Measurements from ENCODE around the gene HDAC6. TPM values are rescaled to one million over a fixed set of nuclear protein-coding genes. Genes with fewer than 3 reads are reported as not detected.

HDAC6 gene
- total and polyA plus RNA-seq, 2 of the 13 experiments (the other 11 are each of a cell fraction or from before 2014, with no cell fraction given) = 80.4 to 93.6 TPM

GRCh38 chrX:48789366-48790220 is 12.3 kb upstream of the HDAC6 start:
- Histone ChIP-seq H3K27ac (ENCODE audit: extremely low read length, insufficient read depth, low read length) (no peak overlapping the region), H3K27me3 (ENCODE audit: control insufficient read depth in 1 of 2, insufficient read depth in 2 of 2, low read length in 2 of 2) (no peaks in the 10 kb centered on the region; a peak in 1 of 5 replicates), H2AFZ (ENCODE audit: low read length) (no peak overlapping the region), H3K36me3 (replicated peaks in 1 of 2; ENCODE audit: control insufficient read depth in 1 of 2, insufficient read depth in 2 of 2, low read length in 2 of 2) (no peaks in the 10 kb centered on the region), H3K4me3 (replicated peaks in 1 of 3; ENCODE audit: insufficient read depth in 1 of 3, low read depth in 2 of 3, low read length in 3 of 3) (no peak overlapping the region), H3K9ac (ENCODE audit: insufficient read depth, low read depth, low read length) (no peak overlapping the region), H4K20me1 (ENCODE audit: insufficient read depth, low read length) (no peaks in the 10 kb centered on the region), H3K9me3 (ENCODE audit: low read length) (no peaks in the 10 kb centered on the region), H3K79me2 (ENCODE audit: insufficient read depth, low read length) (no peaks in the 10 kb centered on the region), H3K4me1 (ENCODE audit: insufficient read depth, low read length) (peaks cover 5% of the 10 kb centered on the region), H3K4me2 (ENCODE audit: low read depth, low read length) (no peak overlapping the region)
- intact Hi-C loops (cut with micrococcal nuclease; ENCODE audit: unreplicated experiment) = no loop called here
- ATAC-seq (no peak), DNase-seq (ENCODE audit: low spot score) (no peak), FAIRE-seq (no peak)
- ChIA-PET POLR2A (no interaction called here), CTCF (ENCODE audit: low intra/inter-chr PET ratio, low total read pairs) (no interaction called here)
- 36% methylated on average over 7 of the region's 7 CpGs for WGBS (ENCODE audit: low lambda C conversion rate)
- BruUV-seq (replicated peaks) = no TSS peak
- no peak for TF ChIP-seq AGO2 (optimal IDR thresholded peaks at IDR 0.05; ENCODE audit: low read depth, low read length)
- in situ Hi-C loops (cut with HindIII; ENCODE audit: extremely low pct_ligation_motif_present, low pct_unique_long_range_greater_than_20kb) = no loop called here

DNA sequence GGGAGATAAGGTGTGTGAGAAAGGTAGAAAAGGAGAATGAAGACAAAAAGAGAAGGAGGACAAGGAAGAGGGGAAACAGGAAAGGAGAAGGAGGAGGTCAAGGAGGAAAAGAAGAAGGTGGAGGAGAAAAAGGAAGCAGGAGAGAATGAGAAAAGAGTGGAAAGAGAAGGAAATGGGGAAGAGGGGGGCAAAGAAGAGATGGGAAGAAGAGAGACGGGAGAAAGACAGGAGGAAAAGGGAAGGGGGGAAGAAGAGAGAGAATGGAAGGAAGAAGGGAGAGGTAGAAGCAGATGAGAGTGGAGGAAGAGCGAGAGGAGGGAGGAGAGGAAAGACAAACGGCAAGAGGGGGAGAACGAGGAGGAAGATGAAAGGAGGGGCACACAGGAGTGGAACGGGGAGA is 11.4 kb upstream of the HDAC6 start:
- in situ Hi-C loops (cut with HindIII; ENCODE audit: extremely low pct_ligation_motif_present, low pct_unique_long_range_greater_than_20kb) = no loop called here
- intact Hi-C loops (cut with micrococcal nuclease; ENCODE audit: unreplicated experiment) = no loop called here
- Histone ChIP-seq H3K36me3 (replicated peaks in 1 of 2; ENCODE audit: control insufficient read depth in 1 of 2, insufficient read depth in 2 of 2, low read length in 2 of 2) (no peaks in the 10 kb centered on the region), H3K27me3 (ENCODE audit: control insufficient read depth in 1 of 2, insufficient read depth in 2 of 2, low read length in 2 of 2) (no peaks in the 10 kb centered on the region; a peak in 1 of 5 replicates), H3K4me1 (ENCODE audit: insufficient read depth, low read length) (peaks cover 14% of the 10 kb centered on the region), H3K27ac (ENCODE audit: extremely low read length, insufficient read depth, low read length) (no peak overlapping the region), H3K9me3 (ENCODE audit: low read length) (no peaks in the 10 kb centered on the region), H3K79me2 (ENCODE audit: insufficient read depth, low read length) (no peaks in the 10 kb centered on the region), H3K4me3 (replicated peaks in 1 of 3; ENCODE audit: insufficient read depth in 1 of 3, low read depth in 2 of 3, low read length in 3 of 3) (no peak overlapping the region), H3K9ac (ENCODE audit: insufficient read depth, low read depth, low read length) (no peak overlapping the region), H3K4me2 (ENCODE audit: low read depth, low read length) (no peak overlapping the region), H2AFZ (ENCODE audit: low read length) (no peak overlapping the region), H4K20me1 (ENCODE audit: insufficient read depth, low read length) (no peaks in the 10 kb centered on the region)
- TF ChIP-seq SOX6 (IDR thresholded peaks at IDR 0.05) (no peak), SOX6 (CRISPR knock-in tag; IDR thresholded peaks at IDR 0.05) (no peak), YEATS2 (CRISPR knock-in tag; IDR thresholded peaks at IDR 0.05; ENCODE audit: borderline replicate concordance) (no peak), ZNF775 (CRISPR knock-in tag; IDR thresholded peaks at IDR 0.05; ENCODE audit: borderline replicate concordance) (no peak), TAF1 (CRISPR knock-in tag; IDR thresholded peaks at IDR 0.05) (no peak), ETV5 (CRISPR knock-in tag; IDR thresholded peaks at IDR 0.05; ENCODE audit: borderline replicate concordance) (no peak), ZNF17 (CRISPR knock-in tag; IDR thresholded peaks at IDR 0.05) (no peak), RFXANK (CRISPR knock-in tag; IDR thresholded peaks at IDR 0.05) (no peak), ATF1 (CRISPR knock-in tag; IDR thresholded peaks at IDR 0.05) (no peak), ZNF678 (CRISPR knock-in tag; IDR thresholded peaks at IDR 0.05) (no peak), ZKSCAN5 (CRISPR knock-in tag; IDR thresholded peaks at IDR 0.05) (no peak), RNF2 (conservative IDR thresholded peaks at IDR 0.05; ENCODE audit: low read depth) (no peak), TCF7L2 (IDR thresholded peaks at IDR 0.05; ENCODE audit: low read depth, low read length) (no peak), HNRNPL (IDR thresholded peaks at IDR 0.05; ENCODE audit: low read depth, low read length) (no peak), ZNF501 (CRISPR knock-in tag; IDR thresholded peaks at IDR 0.05) (no peak), ZSCAN21 (CRISPR knock-in tag; IDR thresholded peaks at IDR 0.05; ENCODE audit: borderline replicate concordance) (no peak), HNRNPLL (IDR thresholded peaks at IDR 0.05; ENCODE audit: low read depth, low read length, poor library complexity, severe bottlenecking) (no peak)
- TF ChIP-seq, protein P1, sequence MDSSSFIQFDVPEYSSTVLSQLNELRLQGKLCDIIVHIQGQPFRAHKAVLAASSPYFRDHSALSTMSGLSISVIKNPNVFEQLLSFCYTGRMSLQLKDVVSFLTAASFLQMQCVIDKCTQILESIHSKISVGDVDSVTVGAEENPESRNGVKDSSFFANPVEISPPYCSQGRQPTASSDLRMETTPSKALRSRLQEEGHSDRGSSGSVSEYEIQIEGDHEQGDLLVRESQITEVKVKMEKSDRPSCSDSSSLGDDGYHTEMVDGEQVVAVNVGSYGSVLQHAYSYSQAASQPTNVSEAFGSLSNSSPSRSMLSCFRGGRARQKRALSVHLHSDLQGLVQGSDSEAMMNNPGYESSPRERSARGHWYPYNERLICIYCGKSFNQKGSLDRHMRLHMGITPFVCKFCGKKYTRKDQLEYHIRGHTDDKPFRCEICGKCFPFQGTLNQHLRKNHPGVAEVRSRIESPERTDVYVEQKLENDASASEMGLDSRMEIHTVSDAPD (CRISPR knock-in tag; IDR thresholded peaks at IDR 0.05) = no peak
- BruUV-seq (replicated peaks) = no TSS peak
- WGBS (ENCODE audit: low lambda C conversion rate) = 21% methylated on average over 5 of the region's 5 CpGs
- POLR2A ChIA-PET = no interaction called here
- ATAC-seq = no peak
- CTCF ChIA-PET (ENCODE audit: low intra/inter-chr PET ratio, low total read pairs) = no interaction called here
- DNase-seq (ENCODE audit: low spot score) = no peak
- no peak for FAIRE-seq

All from HepG2 (cell line).